HG02610 (cell line): ENCODE results near the gene TES.
"Not testable (repeated sequence)": the region's sequence is repeated elsewhere in the genome, so short reads cannot be mapped to it uniquely, and the experiment has no call there.

ENCODE experiments used
- ATAC-seq: cut with Tn5 transposase; IDR thresholded peaks from one replicate; pipeline ENCODE4 v1.9.1; 2021; ENCODE audit warnings: mild to moderate bottlenecking, moderate library complexity; ENCODE audit not compliant: unreplicated experiment

The TES gene

GRCh38 chr7:116210345-116211005 is at the start of gene TES:
TSS of gene TES (plus strand) at chr7:116210539. CDS start at chr7:116210708, 169 bp downstream.
- peak; percentile 84 for ATAC-seq

GRCh38 chr7:116161728-116162127 is 48.6 kb upstream of the TES start:
- ATAC-seq, result no peak

GRCh38 chr7:116162254-116162653 is 48.1 kb upstream of the TES start:
- ATAC-seq, result peak; percentile 32

GRCh38 chr7:116162992-116163391 is 47.3 kb upstream of the TES start:
- no peak for ATAC-seq

GRCh38 chr7:116164552-116165306 is 45.6 kb upstream of the TES start:
- peak; percentile 25 for ATAC-seq

GRCh38 chr7:116165717-116166116 is 44.6 kb upstream of the TES start:
- ATAC-seq, result peak; percentile 77

GRCh38 chr7:116166156-116166555 is 44.2 kb upstream of the TES start:
- no peak for ATAC-seq

GRCh38 chr7:116167177-116167576 is 43.2 kb upstream of the TES start:
- ATAC-seq, result no peak

- ATAC-seq, result no peak
Measured at GRCh38 chr7:116169060-116169459, 41.3 kb upstream of the TES start.

GRCh38 chr7:116170180-116170579 is 40.2 kb upstream of the TES start:
- no peak for ATAC-seq

GRCh38 chr7:116171094-116171493 is 39.2 kb upstream of the TES start:
- no peak for ATAC-seq

GRCh38 chr7:116172353-116172752 is 38.0 kb upstream of the TES start:
- ATAC-seq, result no peak

GRCh38 chr7:116173051-116174028 is 37.0 kb upstream of the TES start:
- no peak for ATAC-seq

GRCh38 chr7:116175095-116175494 is 35.2 kb upstream of the TES start:
- not testable (repeated sequence) for ATAC-seq

- ATAC-seq, result no peak
Measured at GRCh38 chr7:116176226-116176625, 34.1 kb upstream of the TES start.

- ATAC-seq, result no peak
Measured at GRCh38 chr7:116177009-116177408, 33.3 kb upstream of the TES start.

- ATAC-seq, result peak; percentile 81
Measured at GRCh38 chr7:116180302-116180701, 30.0 kb upstream of the TES start.

- ATAC-seq, result no peak
Measured at GRCh38 chr7:116182023-116182422, 28.3 kb upstream of the TES start.

GRCh38 chr7:116185450-116185849 is 24.9 kb upstream of the TES start:
- ATAC-seq, result no peak

GRCh38 chr7:116185956-116186355 is 24.4 kb upstream of the TES start:
- ATAC-seq, result no peak

GRCh38 chr7:116187400-116187799 is 22.9 kb upstream of the TES start:
- ATAC-seq, result no peak
